HCT116 (cell line): ENCODE measurements around the gene MOSPD3. TPM values are rescaled to one million over a fixed set of nuclear protein-coding genes. Genes with fewer than 3 reads are reported as not detected.

Experiments
- ATAC-seq: fragments of 200-7000 bp; cut with Tn5 transposase; 2 replicates; pipeline ENCODE4 v1.9.1; 2020; ENCODE audit warnings: mild to moderate bottlenecking, moderate library complexity
- BruUV-seq: library from RNA; stranded (reverse); fragments of 400-500 nt; replicated peaks from 2 replicates; lab custom pipeline; 2021; lab: Mats Ljungman, UMichigan
- CTCF ChIA-PET: fragments of 300-600 bp; sonication (Branson Sonifier 250); formaldehyde crosslinking; loops from one replicate; lab custom pipeline; 2021; ENCODE audit warnings: antibody characterized with exemption; lab: Charles Lee
- POLR2A ChIA-PET: fragments of 300-600, 350-600 bp; sonication (Branson Sonifier 250); formaldehyde crosslinking; loops from one replicate; lab custom pipeline; 2021; ENCODE audit warnings: antibody characterized with exemption; lab: Charles Lee
- RAD21 ChIA-PET, 2 experiments: fragments of 300-600 bp; sonication (Branson Sonifier 250); formaldehyde crosslinking; loops; one replicate each; lab custom pipeline; 2023; ENCODE audit warnings: low total read pairs in 2 of 2; ENCODE audit not compliant: uncharacterized antibody in 2 of 2, unreplicated experiment in 2 of 2, low non-redundant PET in 1 of 2; lab: Charles Lee
- DNase-seq: peaks from one replicate; pipeline ENCODE4 v3.0.0-alpha.2; 2010; ENCODE audit warnings: low read depth, low spot score
- H2AFZ ChIP-seq: fragments of 200-600 bp; shearing (Covaris generic), sonication (generic); 2 replicates; pipeline ENCODE4 v1.6.1; 2017; ENCODE audit warnings: low read depth, mixed run types, mixed read lengths, antibody characterized with exemption, low read length; ENCODE audit not compliant: poor library complexity, severe bottlenecking
- H3K27ac ChIP-seq: 2 replicates; pipeline ENCODE4 v1.5.1; 2012; ENCODE audit warnings: low read depth, low read length
- H3K27me3 ChIP-seq: fragments of 200-600 bp; sonication (generic); 2 replicates; pipeline ENCODE4 v1.6.1; 2016; ENCODE audit warnings: mixed run types, low read length, mixed read lengths; ENCODE audit not compliant: insufficient read depth
- H3K36me3 ChIP-seq, 2 experiments: fragments of 200-500 bp in 1 of 2; fragments of 200-600 bp in 1 of 2; sonication (Bioruptor generic) in 1 of 2; sonication (generic) in 1 of 2; 2 replicates each; pipeline versions ENCODE4 v1.5.1 to v1.6.1; 2014 to 2016; ENCODE audit warnings: low read length in 2 of 2, inconsistent platforms in 1 of 2, mixed read lengths in 1 of 2, mixed run types in 1 of 2; ENCODE audit not compliant: insufficient read depth in 2 of 2, control insufficient read depth in 1 of 2
- H3K4me1 ChIP-seq, 2 experiments: fragments of 200-600 bp in 1 of 2; sonication (generic) in 1 of 2; 2 replicates each; pipeline versions ENCODE4 v1.5.1 to v1.6.1; 2012 to 2017; ENCODE audit warnings: low read length in 2 of 2, inconsistent platforms in 1 of 2, mild to moderate bottlenecking in 1 of 2, mixed read lengths in 1 of 2, mixed run types in 1 of 2, moderate library complexity in 1 of 2; ENCODE audit not compliant: insufficient read depth in 2 of 2, control insufficient read depth in 1 of 2
- H3K4me2 ChIP-seq: fragments of 200-600 bp; sonication (generic); 2 replicates; pipeline ENCODE4 v1.6.1; 2017; ENCODE audit warnings: mixed run types, low read length, mixed read lengths
- H3K4me3 ChIP-seq, 2 experiments: fragments of 200-600 bp in 1 of 2; sonication (generic) in 1 of 2; replicated peaks in 1 of 2; 2 replicates each; pipeline ENCODE4 v1.5.1; 2011 to 2016; ENCODE audit warnings: low read length in 2 of 2, control low read depth in 1 of 2, low read depth in 1 of 2, mild to moderate bottlenecking in 1 of 2, mixed read lengths in 1 of 2, mixed run types in 1 of 2
- H3K79me2 ChIP-seq: fragments of 200-600 bp; sonication (generic); 2 replicates; pipeline ENCODE4 v1.6.1; 2017; ENCODE audit warnings: mild to moderate bottlenecking, mixed run types, low read length, moderate library complexity, mixed read lengths; ENCODE audit not compliant: insufficient read depth
- H3K9ac ChIP-seq: fragments of 200-600 bp; sonication (generic); 2 replicates; pipeline ENCODE4 v1.6.1; 2016; ENCODE audit warnings: low read length, mixed read lengths
- H3K9me2 ChIP-seq: fragments of 200-600 bp; sonication (generic), shearing (Covaris generic); 2 replicates; pipeline ENCODE4 v1.6.1; 2017; ENCODE audit warnings: mixed run types, mild to moderate bottlenecking, moderate library complexity; ENCODE audit not compliant: insufficient read depth
- H3K9me3 ChIP-seq, 2 experiments: fragments of 200-500 bp in 1 of 2; fragments of 200-600 bp in 1 of 2; sonication (Bioruptor generic) in 1 of 2; sonication (generic) in 1 of 2; 2 replicates each; pipeline ENCODE4 v1.6.1; 2014 to 2017; ENCODE audit warnings: low read length in 2 of 2, mixed read lengths in 2 of 2, inconsistent platforms in 1 of 2, low read depth in 1 of 2, mild to moderate bottlenecking in 1 of 2, mixed run types in 1 of 2, moderate library complexity in 1 of 2; ENCODE audit not compliant: control insufficient read depth in 1 of 2, insufficient read depth in 1 of 2
- H4K20me1 ChIP-seq: fragments of 200-600 bp; sonication (generic), shearing (Covaris generic); 2 replicates; pipeline ENCODE4 v1.6.1; 2017; ENCODE audit warnings: mixed run types, mild to moderate bottlenecking, moderate library complexity; ENCODE audit not compliant: insufficient read depth
- CBX3 ChIP-seq: IDR thresholded peaks from 2 replicates; pipeline ENCODE4 v1.6.1; 2012; ENCODE audit warnings: low read depth
- EGR1 ChIP-seq: IDR thresholded peaks from 2 replicates; pipeline ENCODE4 v1.6.1; 2012; ENCODE audit warnings: low read depth
- ELF1 ChIP-seq: IDR thresholded peaks from 2 replicates; pipeline ENCODE4 v1.6.1; 2012; ENCODE audit warnings: low read depth, borderline replicate concordance
- EZH2 ChIP-seq: fragments of 200-600 bp; sonication (generic); IDR thresholded peaks from 2 replicates; pipeline ENCODE4 v1.6.1; 2017; ENCODE audit warnings: antibody characterized with exemption, mixed run types
- EZH2phosphoT487 ChIP-seq: fragments of 200-600 bp; IDR thresholded peaks from 2 replicates; pipeline ENCODE4 v1.6.1; 2018; ENCODE audit warnings: antibody characterized with exemption, borderline replicate concordance
- FOSL1 ChIP-seq: IDR thresholded peaks from 2 replicates; pipeline ENCODE4 v1.6.1; 2012; ENCODE audit warnings: low read depth
- POLR2A ChIP-seq: IDR thresholded peaks from 2 replicates; pipeline ENCODE4 v1.7.0; 2011; ENCODE audit warnings: borderline replicate concordance; ENCODE audit not compliant: insufficient read depth, insufficient read length; ENCODE audit errors: extremely low read depth
- POLR2AphosphoS5 ChIP-seq: IDR thresholded peaks from 2 replicates; pipeline ENCODE4 v1.6.1; 2011; ENCODE audit warnings: mild to moderate bottlenecking, low read depth, low read length, moderate library complexity
- RAD21 ChIP-seq: IDR thresholded peaks from 2 replicates; pipeline ENCODE4 v1.6.1; 2012; ENCODE audit warnings: low read depth, mild to moderate bottlenecking
- SIN3A ChIP-seq: IDR thresholded peaks from 2 replicates; pipeline ENCODE4 v1.6.1; 2012; ENCODE audit warnings: low read depth
- SP1 ChIP-seq: IDR thresholded peaks from 2 replicates; pipeline ENCODE4 v1.6.1; 2012; ENCODE audit warnings: low read depth
- SRF ChIP-seq: IDR thresholded peaks from 2 replicates; pipeline ENCODE4 v1.6.1; 2012; ENCODE audit warnings: low read depth
- TCF7L2 ChIP-seq: IDR thresholded peaks from 2 replicates; pipeline ENCODE4 v1.7.0; 2011; ENCODE audit warnings: borderline replicate concordance, inconsistent platforms; ENCODE audit not compliant: insufficient read depth, insufficient read length; ENCODE audit errors: extremely low read depth
- YY1 ChIP-seq: IDR thresholded peaks from 2 replicates; pipeline ENCODE4 v1.6.1; 2011; ENCODE audit warnings: low read length, low read depth, moderate library complexity, mild to moderate bottlenecking; ENCODE audit not compliant: insufficient replicate concordance; ENCODE audit errors: extremely low read depth
- ZNF274 ChIP-seq: fragments of 200-500 bp; sonication (Bioruptor generic); IDR thresholded peaks from 2 replicates; pipeline ENCODE4 v1.6.1; 2014; ENCODE audit warnings: mild to moderate bottlenecking, low read depth, low read length, inconsistent platforms
- intact Hi-C: fragments of 100-400 bp; cut with micrococcal nuclease; formaldehyde crosslinking; loops from 2 replicates; pipeline ENCODE4 v1.10.0; 2022
- total RNA-seq: library from RNA; stranded (reverse); gene quantifications from one replicate; pipeline ENCODE4 v1.2.1, GENCODE V29; 2021; ENCODE audit not compliant: unreplicated experiment
- TF ChIP-seq, protein P1 (sequence below), 3 experiments: fragments of 200-600 bp in 1 of 3; sonication (generic) in 1 of 3; IDR thresholded peaks in 2 of 3; conservative IDR thresholded peaks in 1 of 3; 2 replicates each; pipeline ENCODE4 v1.5.1; 2012 to 2017; ENCODE audit warnings: low read depth in 2 of 3, low read length in 2 of 3, antibody characterized with exemption in 1 of 3, borderline replicate concordance in 1 of 3, control low read depth in 1 of 3, mild to moderate bottlenecking in 1 of 3, mixed read lengths in 1 of 3, mixed run types in 1 of 3, moderate library complexity in 1 of 3; ENCODE audit not compliant: insufficient read depth in 1 of 3
- TF ChIP-seq, protein P2 (sequence below): IDR thresholded peaks from 2 replicates; pipeline ENCODE4 v1.6.1; 2011; ENCODE audit warnings: mild to moderate bottlenecking, low read length, moderate library complexity; ENCODE audit not compliant: insufficient replicate concordance; ENCODE audit errors: extremely low read depth
- TF ChIP-seq, protein P3 (sequence below): IDR thresholded peaks from 2 replicates; pipeline ENCODE4 v1.6.1; 2012; ENCODE audit warnings: low read depth
- TF ChIP-seq, protein P4 (sequence below): IDR thresholded peaks from 2 replicates; pipeline ENCODE4 v1.6.1; 2012

MOSPD3 gene
- total RNA-seq, 1 experiment from 2014 or later: 32.8 TPM

DNA sequence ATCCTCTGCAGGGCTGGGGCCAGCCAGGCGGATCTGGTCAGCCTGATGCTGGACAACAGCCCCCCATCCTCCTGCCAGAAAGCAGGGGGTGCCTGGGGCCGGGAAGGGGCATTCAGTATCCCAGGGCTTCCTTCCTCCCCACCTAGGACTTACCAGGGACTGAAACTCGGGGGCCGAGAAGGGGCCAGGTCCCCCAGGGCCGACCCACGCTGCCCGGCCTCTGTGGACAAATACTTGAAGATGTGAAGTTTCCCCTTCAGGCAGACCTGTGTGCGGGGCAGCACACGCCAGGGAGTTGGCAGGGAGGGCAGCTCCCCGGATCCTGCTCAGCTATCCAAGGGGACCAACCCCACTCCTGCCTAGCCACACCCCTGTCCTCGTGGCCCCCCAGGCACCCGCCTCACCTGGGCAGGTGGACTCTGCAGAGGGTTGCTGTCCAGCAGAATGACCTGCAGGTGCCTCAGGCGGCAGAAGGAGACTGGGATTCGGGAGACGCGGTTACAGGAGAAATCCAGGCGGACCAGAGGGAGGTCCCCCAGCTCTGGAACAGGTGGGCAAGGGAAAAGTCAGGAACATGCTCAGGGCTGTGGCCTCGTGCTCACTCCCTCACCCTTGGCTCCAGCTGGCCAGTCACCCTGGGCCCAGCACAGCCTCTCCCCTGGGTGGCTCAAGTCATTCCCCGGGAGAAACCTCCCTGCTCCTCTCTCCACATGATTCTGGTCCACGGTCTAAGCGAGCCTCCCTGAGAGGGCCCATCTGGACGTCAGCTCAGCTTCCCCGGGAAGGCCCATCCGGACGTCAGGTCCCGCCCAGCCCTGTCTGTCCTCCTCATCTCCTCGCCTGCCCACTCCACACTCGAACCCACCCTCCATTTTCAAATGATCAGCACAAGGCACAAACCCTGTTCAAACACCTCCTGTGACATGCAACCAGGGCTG lies 33.8 kb upstream of the MOSPD3 start:
- no peak overlapping the region for H3K9ac ChIP-seq
- no peak overlapping the region for H3K4me3 ChIP-seq
- H3K36me3 ChIP-seq: peaks cover 9 to 10% of the 10 kb centered on the region in 2 experiments; a peak in 3 of 4 replicates
- no peaks in the 10 kb centered on the region for H3K27me3 ChIP-seq
- TF ChIP-seq YY1: no peak
- TF ChIP-seq, protein P1, sequence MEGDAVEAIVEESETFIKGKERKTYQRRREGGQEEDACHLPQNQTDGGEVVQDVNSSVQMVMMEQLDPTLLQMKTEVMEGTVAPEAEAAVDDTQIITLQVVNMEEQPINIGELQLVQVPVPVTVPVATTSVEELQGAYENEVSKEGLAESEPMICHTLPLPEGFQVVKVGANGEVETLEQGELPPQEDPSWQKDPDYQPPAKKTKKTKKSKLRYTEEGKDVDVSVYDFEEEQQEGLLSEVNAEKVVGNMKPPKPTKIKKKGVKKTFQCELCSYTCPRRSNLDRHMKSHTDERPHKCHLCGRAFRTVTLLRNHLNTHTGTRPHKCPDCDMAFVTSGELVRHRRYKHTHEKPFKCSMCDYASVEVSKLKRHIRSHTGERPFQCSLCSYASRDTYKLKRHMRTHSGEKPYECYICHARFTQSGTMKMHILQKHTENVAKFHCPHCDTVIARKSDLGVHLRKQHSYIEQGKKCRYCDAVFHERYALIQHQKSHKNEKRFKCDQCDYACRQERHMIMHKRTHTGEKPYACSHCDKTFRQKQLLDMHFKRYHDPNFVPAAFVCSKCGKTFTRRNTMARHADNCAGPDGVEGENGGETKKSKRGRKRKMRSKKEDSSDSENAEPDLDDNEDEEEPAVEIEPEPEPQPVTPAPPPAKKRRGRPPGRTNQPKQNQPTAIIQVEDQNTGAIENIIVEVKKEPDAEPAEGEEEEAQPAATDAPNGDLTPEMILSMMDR (IDR thresholded peaks at IDR 0.05 in 2 of 3, conservative IDR thresholded peaks at IDR 0.05 in 1 of 3; ENCODE audit: borderline replicate concordance in 1 of 3, insufficient read depth in 1 of 3, low read depth in 2 of 3, low read length in 2 of 3): no peak
- TF ChIP-seq, protein P2, sequence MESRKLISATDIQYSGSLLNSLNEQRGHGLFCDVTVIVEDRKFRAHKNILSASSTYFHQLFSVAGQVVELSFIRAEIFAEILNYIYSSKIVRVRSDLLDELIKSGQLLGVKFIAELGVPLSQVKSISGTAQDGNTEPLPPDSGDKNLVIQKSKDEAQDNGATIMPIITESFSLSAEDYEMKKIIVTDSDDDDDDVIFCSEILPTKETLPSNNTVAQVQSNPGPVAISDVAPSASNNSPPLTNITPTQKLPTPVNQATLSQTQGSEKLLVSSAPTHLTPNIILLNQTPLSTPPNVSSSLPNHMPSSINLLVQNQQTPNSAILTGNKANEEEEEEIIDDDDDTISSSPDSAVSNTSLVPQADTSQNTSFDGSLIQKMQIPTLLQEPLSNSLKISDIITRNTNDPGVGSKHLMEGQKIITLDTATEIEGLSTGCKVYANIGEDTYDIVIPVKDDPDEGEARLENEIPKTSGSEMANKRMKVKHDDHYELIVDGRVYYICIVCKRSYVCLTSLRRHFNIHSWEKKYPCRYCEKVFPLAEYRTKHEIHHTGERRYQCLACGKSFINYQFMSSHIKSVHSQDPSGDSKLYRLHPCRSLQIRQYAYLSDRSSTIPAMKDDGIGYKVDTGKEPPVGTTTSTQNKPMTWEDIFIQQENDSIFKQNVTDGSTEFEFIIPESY: no peak
- no peak for TF ChIP-seq FOSL1
- TF ChIP-seq POLR2A: no peak
- TF ChIP-seq CBX3: no peak
- no peak for TF ChIP-seq ZNF274
- TF ChIP-seq SRF: no peak
- no peak for TF ChIP-seq POLR2AphosphoS5
- TF ChIP-seq, protein P3, sequence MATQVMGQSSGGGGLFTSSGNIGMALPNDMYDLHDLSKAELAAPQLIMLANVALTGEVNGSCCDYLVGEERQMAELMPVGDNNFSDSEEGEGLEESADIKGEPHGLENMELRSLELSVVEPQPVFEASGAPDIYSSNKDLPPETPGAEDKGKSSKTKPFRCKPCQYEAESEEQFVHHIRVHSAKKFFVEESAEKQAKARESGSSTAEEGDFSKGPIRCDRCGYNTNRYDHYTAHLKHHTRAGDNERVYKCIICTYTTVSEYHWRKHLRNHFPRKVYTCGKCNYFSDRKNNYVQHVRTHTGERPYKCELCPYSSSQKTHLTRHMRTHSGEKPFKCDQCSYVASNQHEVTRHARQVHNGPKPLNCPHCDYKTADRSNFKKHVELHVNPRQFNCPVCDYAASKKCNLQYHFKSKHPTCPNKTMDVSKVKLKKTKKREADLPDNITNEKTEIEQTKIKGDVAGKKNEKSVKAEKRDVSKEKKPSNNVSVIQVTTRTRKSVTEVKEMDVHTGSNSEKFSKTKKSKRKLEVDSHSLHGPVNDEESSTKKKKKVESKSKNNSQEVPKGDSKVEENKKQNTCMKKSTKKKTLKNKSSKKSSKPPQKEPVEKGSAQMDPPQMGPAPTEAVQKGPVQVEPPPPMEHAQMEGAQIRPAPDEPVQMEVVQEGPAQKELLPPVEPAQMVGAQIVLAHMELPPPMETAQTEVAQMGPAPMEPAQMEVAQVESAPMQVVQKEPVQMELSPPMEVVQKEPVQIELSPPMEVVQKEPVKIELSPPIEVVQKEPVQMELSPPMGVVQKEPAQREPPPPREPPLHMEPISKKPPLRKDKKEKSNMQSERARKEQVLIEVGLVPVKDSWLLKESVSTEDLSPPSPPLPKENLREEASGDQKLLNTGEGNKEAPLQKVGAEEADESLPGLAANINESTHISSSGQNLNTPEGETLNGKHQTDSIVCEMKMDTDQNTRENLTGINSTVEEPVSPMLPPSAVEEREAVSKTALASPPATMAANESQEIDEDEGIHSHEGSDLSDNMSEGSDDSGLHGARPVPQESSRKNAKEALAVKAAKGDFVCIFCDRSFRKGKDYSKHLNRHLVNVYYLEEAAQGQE: no peak
- TF ChIP-seq EZH2phosphoT487: no peak
- no peak for TF ChIP-seq SIN3A
- no peak for TF ChIP-seq TCF7L2
- TF ChIP-seq, protein P4, sequence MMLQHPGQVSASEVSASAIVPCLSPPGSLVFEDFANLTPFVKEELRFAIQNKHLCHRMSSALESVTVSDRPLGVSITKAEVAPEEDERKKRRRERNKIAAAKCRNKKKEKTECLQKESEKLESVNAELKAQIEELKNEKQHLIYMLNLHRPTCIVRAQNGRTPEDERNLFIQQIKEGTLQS: no peak
- no peak for TF ChIP-seq EGR1
- no peak for TF ChIP-seq SP1
- TF ChIP-seq EZH2: no peak
- no peak for TF ChIP-seq RAD21
- no peak for TF ChIP-seq ELF1
- RAD21 ChIA-PET: no interaction called here
- DNase-seq (no peak), ATAC-seq (no peak)
- POLR2A ChIA-PET: no interaction called here
- no peak overlapping the region for H2AFZ ChIP-seq
- H3K27ac ChIP-seq: no peak overlapping the region
- no peaks in the 10 kb centered on the region for H4K20me1 ChIP-seq
- BruUV-seq: no TSS peak
- no peaks in the 10 kb centered on the region for H3K9me3 ChIP-seq
- intact Hi-C loops: no loop called here
- H3K79me2 ChIP-seq: no peaks in the 10 kb centered on the region; the same call in 1 of the 2 replicates
- CTCF ChIA-PET: no interaction called here
- no peaks in the 10 kb centered on the region for H3K4me1 ChIP-seq
- no peak overlapping the region for H3K4me2 ChIP-seq
- H3K9me2 ChIP-seq: no peaks in the 10 kb centered on the region
